GM18502 (cell line): ENCODE data around the gene C1orf122.

Experiments used
- ATAC-seq: cut with Tn5 transposase; IDR thresholded peaks from one replicate; pipeline ENCODE4 v1.9.1; 2021; ENCODE audit warnings: mild to moderate bottlenecking; ENCODE audit not compliant: unreplicated experiment, poor library complexity

The C1orf122 gene

DNA sequence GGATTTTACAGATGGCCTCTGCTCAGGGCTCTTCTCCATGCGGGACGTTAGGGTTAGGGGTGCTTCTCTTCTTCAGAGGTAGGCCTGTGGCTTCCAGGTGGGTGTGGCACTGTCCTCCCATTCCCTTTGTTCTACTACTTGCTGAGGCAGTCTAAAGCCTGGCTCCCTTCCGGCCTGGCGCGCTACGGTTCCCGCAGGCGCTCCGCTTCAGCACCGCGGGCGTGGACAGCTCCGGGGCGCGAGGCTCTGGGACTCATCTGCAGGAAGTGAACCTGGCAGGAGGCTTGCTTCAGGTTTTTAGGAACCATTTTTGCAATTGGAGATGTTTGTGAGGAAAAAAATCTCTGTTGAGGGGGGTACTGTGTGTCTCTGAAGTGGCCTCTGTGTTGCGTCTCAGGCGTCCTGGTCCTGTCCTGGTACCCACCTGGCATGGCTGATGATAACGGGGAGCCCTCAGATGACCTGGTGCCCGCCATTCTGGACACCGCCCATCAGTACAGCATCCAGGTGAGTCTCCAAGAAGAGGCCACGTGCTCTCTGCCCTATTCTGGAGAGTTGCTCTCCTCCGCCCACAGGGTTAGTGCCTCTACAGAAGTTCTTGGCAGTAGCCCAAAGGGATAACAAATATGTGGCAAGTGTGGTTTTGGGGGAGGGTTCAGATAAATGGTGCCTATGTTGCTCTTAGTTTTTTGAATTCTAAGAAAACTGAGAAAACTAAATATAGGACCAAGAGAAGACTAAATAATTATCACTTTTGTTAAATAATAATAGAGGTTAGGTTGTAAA, 12.1 kb upstream of the C1orf122 start:
- ATAC-seq: no peak

GRCh38 chr1:37797750-37798345, 9.7 kb upstream of the C1orf122 start:
- ATAC-seq: no peak

- ATAC-seq: no peak
Observed at GRCh38 chr1:37802439-37802838, 5.2 kb upstream of the C1orf122 start.

DNA sequence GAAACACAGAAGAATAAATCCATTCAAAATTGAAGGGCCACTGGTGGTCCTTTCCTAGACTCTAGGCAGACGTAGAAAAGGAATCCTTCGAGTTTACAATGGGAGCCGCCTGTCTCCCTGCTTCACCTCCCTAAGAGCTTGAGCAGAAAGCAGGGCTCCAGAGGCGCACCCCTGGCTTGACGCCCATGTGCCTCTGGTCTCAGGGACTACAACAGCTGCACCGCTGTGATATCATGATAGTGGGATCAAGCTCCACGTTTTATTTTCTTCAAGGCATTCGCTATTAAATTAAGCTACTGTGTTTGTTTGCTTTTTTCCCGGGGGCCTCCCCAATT, 403 bp upstream of the C1orf122 start:
- ATAC-seq: no peak

GRCh38 chr1:37808369-37809319, 1.1 kb downstream of the C1orf122 start:
- peak; percentile 30 for ATAC-seq

DNA sequence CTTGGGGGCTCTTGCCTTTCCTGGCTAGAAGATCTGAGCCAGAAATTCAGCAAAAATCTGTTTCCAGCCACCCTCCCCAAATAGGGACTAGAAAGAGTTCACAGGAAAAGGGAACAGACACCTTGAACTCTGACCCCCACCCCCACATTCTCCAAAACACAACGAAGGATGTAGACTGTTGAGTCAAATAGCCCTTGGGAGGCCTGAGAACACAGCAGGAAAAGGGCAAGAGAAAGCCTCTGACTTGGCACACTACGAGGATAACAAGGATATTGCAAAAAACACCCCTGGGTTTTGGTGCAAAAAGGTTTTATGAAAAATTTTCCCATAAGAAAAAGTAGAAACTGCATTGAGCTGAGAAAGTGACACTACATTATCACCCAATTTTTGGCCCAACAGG, 2.4 kb downstream of the C1orf122 start:
- no peak for ATAC-seq

DNA sequence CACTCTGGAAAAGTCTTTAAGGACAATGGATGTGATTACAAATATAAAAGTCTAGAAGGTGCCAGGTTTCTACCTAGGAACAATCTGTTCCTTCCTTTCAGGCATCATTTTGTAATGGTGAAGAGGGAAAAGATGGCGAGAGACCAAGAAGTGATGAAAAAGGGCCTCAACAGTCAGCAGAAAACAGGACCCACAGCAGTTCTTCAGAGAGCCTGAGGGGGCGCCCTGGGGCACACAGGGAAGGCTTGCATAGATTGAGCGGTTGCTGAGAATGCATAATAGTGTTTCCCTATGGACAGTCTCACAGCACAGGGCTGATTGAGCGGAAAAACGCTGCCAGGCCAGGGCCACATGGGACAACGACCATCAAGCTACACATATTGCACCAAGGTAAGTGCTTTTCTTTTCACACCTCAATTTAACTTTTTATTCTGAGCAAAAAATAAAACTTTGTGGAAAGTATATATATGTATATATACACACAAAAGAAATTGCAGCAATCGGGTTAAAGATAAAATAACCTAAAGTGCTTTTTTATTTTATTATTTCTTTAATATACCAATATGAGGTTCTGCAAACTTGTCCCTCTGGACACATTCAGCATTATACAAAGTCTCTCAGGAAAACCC, 3.6 kb downstream of the C1orf122 start:
- no peak for ATAC-seq

DNA sequence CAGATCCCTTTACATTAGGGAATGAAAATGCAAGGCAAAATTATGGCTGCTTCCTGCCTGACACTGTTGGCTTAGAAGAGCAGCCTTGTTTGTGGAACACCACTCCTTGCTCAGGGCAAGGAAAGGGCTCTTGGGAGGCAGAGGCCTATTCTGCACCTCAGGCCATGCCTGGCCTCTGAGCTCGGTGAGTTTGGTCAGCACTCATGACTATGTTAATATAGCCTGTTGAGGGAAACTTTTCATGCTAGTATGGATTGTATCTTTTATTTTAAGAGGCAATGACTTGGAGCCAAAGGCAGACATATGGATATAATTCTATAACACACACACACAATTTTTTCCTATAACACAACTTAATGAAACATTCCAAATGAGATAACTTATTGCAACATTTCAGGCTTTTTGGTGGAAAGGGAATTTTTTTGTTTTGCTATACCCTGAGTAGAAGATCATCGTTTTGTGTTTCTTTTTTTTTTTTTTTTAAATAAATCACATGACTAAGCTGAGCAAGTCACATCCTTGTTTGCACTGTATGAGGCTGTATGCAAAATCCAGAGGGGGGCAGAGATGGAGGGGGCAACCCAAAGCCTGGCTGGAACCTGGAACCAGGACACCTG, 6.0 kb downstream of the C1orf122 start:
- ATAC-seq: no peak

DNA sequence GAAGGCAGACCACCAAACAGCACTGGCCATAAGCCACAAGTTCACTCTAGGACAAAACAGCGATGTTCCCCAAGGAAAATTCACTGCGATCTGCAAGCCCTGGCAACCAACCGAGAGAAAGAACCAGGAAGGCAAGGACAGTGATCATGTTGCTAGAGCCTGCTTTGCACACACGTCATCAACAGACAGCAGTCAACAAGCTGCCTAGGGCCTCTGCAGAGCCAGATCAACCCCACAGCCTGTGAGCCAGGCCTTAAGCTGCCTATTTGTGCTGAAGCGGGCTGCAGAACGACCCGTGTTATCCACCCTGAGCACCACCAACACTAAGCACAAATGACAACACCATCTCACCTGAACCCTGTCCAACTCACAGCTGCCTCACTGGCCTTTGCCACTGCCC, 6.7 kb downstream of the C1orf122 start:
- no peak for ATAC-seq

- no peak for ATAC-seq
Observed at GRCh38 chr1:37817481-37817880, 9.9 kb downstream of the C1orf122 start.

GRCh38 chr1:37821481-37821880, 13.9 kb downstream of the C1orf122 start:
- no peak for ATAC-seq

DNA sequence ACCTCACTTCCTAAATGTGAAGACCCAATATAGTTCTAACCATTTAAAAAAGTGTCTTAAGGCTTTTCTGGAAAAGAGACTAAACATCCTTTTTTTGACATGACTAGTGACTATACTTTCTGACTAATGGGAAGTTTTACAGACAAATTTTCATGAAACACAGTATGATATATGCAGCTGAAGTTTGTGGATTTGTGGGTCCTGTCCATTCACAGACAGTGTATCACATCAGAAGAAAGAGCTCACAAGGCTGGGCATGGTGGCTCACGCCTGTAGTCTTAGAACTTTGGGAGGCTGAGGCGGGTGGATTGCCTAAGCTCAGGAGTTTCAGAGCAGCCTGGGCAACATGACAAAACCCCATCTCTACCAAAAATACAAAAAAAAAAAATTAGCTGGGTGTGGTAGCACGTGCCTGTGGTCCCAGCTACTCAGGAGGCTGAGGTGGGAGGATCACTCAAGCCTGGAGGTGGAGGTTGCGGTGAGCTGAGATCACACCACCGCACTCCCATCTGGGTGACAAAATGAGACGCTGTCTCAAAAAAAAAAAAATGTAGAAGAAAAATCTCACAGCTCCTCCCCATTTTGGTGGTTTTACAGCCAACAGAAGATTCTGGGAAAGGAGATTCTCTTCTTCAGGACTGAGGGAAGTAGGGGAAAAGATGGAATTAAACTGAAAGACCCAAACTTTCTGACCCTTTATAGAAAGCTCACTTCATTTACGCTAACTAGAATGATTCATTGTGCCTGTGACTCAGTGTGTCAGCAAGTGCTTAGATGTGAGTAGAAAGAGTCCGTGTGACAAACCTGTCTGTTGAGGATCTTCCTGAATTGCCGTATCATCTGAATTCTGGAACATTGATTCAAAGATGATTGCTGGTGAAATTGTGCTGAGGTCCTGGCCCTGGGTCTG, 15.6 kb downstream of the C1orf122 start:
- ATAC-seq: no peak

DNA sequence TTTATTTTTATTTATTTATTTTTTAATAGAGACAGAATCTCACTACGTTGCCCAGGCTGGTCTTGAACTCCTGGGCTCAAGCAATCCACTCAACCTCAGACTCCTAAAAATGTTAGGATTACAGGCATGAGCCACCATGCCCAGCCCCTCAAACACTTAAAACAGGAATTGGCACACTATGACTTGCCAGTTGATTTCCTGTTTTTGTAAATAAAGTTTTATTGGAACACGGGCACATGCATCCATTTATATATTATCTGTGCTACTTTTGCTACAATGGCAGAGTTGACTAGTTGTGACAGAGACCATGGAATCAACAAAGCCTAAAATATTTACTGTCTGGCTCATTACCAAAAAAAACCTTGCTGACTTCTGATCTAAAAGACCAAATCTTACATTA, 16.4 kb downstream of the C1orf122 start:
- no peak for ATAC-seq

- ATAC-seq: no peak
Observed at GRCh38 chr1:37825506-37825905, 17.9 kb downstream of the C1orf122 start.

DNA sequence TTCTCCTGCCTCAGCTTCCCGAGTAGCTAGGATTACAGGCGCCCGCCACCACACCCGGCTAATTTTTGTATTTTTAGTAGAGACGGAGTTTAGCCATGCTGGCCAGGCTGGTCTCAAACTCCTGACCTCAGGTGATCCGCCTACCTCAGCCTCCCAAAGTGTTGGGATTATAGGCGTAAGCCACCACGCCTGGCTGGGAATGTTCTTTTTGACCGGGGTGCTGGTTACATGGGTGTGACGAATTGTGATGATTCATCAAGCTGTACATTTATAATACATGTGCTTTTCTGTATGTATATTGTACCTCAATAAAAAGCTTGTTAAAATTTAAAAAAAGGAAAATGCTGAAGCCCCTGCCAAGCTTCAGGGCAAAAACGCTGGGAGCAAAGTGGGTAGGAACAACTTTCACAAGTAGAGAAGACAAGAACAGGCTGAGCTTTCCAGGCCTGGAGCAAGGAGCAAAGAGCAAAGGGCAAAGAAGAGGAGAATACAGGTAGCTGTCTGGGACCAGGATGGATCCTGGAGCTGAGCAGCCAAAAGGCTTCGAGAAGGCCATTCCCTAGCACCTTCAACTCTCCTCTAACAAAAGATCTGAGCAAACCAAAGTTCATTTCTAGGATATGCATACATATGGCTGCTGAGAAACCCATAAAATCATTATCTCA, 21.0 kb downstream of the C1orf122 start:
- no peak for ATAC-seq

DNA sequence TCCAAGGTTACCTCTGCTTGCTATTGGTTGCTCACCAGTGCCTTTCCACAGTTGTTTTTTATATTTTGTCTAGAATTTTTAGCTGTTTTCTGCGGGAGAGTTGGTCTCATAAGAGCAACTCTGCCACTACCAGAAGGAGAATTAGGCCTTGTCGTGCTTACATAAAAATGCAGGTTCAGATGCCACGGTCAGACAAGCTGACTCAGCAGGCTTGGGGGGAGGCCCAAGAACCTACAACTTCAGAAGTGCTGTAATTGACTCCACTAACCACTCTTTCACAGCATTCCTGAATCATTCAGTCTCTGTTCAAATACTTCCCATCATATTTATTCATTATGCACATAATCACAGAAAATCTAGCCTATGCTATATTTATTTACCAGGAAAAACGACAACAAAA, 23.5 kb downstream of the C1orf122 start:
- ATAC-seq: no peak

DNA sequence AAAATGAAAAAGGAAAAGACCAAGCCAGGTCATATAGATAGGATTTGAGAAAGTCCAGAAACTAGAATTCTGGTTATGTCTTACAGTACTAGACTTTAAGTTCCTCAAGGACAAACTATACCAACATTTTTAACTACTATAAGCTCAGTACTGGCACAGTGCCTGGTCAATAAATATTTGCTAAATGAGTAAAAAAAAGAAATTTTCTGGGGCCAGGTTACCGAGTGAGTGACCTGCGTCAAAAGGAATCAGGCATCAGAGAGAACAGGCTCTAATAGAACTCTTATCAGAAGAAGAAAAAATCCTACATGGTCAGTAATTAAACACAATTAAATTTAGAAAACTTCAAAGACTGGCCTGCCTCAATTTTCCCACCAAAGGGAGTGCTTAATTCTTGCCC, 24.2 kb downstream of the C1orf122 start:
- no peak for ATAC-seq

DNA sequence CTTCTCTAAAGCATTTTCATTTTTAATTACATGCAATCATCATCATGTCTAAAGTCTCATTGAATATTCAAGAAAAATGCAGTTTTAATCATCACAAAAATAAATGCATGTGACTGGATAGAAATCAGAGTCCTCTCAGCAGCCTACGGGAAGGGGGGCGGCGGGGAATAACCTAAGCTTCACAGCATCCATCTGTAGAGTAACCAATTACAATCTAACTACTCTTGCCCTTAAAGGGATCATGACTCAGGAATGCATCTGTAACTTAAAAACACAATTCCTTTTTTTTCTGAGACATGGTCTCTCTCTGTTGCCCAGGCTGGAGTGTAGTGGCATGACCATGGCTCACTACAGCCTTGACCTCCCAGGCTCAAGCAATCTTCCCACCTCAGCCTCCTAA, 29.2 kb downstream of the C1orf122 start:
- ATAC-seq: no peak

DNA sequence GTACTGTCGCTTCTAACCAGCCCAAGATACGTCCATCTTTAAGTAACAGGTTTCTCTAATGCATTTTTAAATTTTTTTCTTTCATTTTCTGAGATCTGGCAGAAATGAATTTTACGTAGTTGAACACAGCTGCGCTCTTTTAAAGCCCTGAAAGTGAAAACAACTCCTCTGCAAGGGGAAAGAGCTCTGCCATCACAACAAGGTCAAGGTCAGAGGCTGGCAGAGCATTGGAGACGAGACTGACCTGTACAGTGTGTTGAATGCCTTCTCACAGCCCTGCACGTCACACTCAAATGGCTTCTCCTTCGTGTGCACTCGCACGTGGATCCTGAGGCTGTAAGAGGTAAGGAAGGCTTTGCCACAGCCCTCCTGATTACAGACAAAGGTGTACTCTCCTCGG, 32.1 kb downstream of the C1orf122 start:
- ATAC-seq: no peak
